Stomach (tissue), 4 donors: ENCODE measurements around the gene MATN1.

Experiments used
- EP300 ChIP-seq: sonication (generic); formaldehyde crosslinking; IDR thresholded peaks from one replicate; pipeline ENCODE4 v1.6.1; 2017; ENCODE audit warnings: antibody characterized with exemption
- POLR2A ChIP-seq, 4 donors: fragments of 450-650 bp; IDR thresholded peaks; one replicate each; pipeline ENCODE4 v1.6.1; 2016; ENCODE audit warnings: antibody characterized with exemption in 4 of 4, control low read depth in 2 of 4, mild to moderate bottlenecking in 1 of 4, moderate library complexity in 1 of 4
- TF ChIP-seq, protein P1 (sequence below), 7 experiments: fragments of 450-650 bp in 4 of 7; fragments of 200-600 bp in 3 of 7; sonication (generic) in 3 of 7; IDR thresholded peaks; one replicate each; pipeline ENCODE4 v1.5.1; 2016 to 2019; ENCODE audit warnings: antibody characterized with exemption in 7 of 7, control low read depth in 2 of 7, mild to moderate bottlenecking in 1 of 7

GRCh38 chr1:30693822-30694221 is 29.6 kb downstream of the MATN1 start:
- TF ChIP-seq, protein P1, sequence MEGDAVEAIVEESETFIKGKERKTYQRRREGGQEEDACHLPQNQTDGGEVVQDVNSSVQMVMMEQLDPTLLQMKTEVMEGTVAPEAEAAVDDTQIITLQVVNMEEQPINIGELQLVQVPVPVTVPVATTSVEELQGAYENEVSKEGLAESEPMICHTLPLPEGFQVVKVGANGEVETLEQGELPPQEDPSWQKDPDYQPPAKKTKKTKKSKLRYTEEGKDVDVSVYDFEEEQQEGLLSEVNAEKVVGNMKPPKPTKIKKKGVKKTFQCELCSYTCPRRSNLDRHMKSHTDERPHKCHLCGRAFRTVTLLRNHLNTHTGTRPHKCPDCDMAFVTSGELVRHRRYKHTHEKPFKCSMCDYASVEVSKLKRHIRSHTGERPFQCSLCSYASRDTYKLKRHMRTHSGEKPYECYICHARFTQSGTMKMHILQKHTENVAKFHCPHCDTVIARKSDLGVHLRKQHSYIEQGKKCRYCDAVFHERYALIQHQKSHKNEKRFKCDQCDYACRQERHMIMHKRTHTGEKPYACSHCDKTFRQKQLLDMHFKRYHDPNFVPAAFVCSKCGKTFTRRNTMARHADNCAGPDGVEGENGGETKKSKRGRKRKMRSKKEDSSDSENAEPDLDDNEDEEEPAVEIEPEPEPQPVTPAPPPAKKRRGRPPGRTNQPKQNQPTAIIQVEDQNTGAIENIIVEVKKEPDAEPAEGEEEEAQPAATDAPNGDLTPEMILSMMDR (IDR thresholded peaks at IDR 0.05), result no peak
- TF ChIP-seq EP300 (no peak), POLR2A (IDR thresholded peaks at IDR 0.05) (no peak)
